Mucosa of stomach (tissue), 1 donor: Measurements from ENCODE around the gene ZGPAT.

Experiments
- H3K27me3 ChIP-seq: one replicate; pipeline ENCODE4 v1.7.0; 2013; ENCODE audit warnings: mild to moderate bottlenecking, low read length; ENCODE audit not compliant: control insufficient read depth, insufficient read depth
- H3K36me3 ChIP-seq: one replicate; pipeline ENCODE4 v1.7.0; 2013; ENCODE audit warnings: low read length; ENCODE audit not compliant: control insufficient read depth, insufficient read depth
- H3K4me1 ChIP-seq: one replicate; pipeline ENCODE4 v1.7.0; 2013; ENCODE audit warnings: mild to moderate bottlenecking, low read length; ENCODE audit not compliant: control insufficient read depth, insufficient read depth
- H3K4me3 ChIP-seq: one replicate; pipeline ENCODE4 v1.7.0; 2013; ENCODE audit warnings: low read length
- H3K9ac ChIP-seq: one replicate; pipeline ENCODE4 v1.7.0; 2013; ENCODE audit warnings: mild to moderate bottlenecking, low read length, moderate library complexity
- H3K9me3 ChIP-seq: one replicate; pipeline ENCODE4 v1.7.0; 2013; ENCODE audit warnings: mild to moderate bottlenecking, low read length, moderate library complexity; ENCODE audit not compliant: control insufficient read depth
- donor health status: Pancreatic carcinoma.

Gene ZGPAT

GRCh38 chr20:63750807-63751470 is 43.1 kb downstream of the ZGPAT start:
- no peaks in the 10 kb centered on the region for H3K9me3 ChIP-seq
- H3K27me3 ChIP-seq = no peaks in the 10 kb centered on the region
- no peaks in the 10 kb centered on the region for H3K4me1 ChIP-seq
- no peaks in the 10 kb centered on the region for H3K36me3 ChIP-seq
- H3K9ac ChIP-seq = no peak overlapping the region
- no peak overlapping the region for H3K4me3 ChIP-seq

- no peaks in the 10 kb centered on the region for H3K36me3 ChIP-seq
- H3K9me3 ChIP-seq = no peaks in the 10 kb centered on the region
- H3K27me3 ChIP-seq = no peaks in the 10 kb centered on the region
- no peaks in the 10 kb centered on the region for H3K4me1 ChIP-seq
- H3K4me3 ChIP-seq = no peak overlapping the region
- no peak overlapping the region for H3K9ac ChIP-seq
Measured at GRCh38 chr20:63751471-63752271, 43.8 kb downstream of the ZGPAT start.

GRCh38 chr20:63752411-63753101 is 44.7 kb downstream of the ZGPAT start:
- H3K4me1 ChIP-seq = no peaks in the 10 kb centered on the region
- no peaks in the 10 kb centered on the region for H3K27me3 ChIP-seq
- no peaks in the 10 kb centered on the region for H3K36me3 ChIP-seq
- no peak overlapping the region for H3K9ac ChIP-seq
- no peak overlapping the region for H3K4me3 ChIP-seq
- no peaks in the 10 kb centered on the region for H3K9me3 ChIP-seq

- no peaks in the 10 kb centered on the region for H3K36me3 ChIP-seq
- no peaks in the 10 kb centered on the region for H3K9me3 ChIP-seq
- H3K4me3 ChIP-seq = no peak overlapping the region
- H3K9ac ChIP-seq = no peak overlapping the region
- no peaks in the 10 kb centered on the region for H3K4me1 ChIP-seq
- no peaks in the 10 kb centered on the region for H3K27me3 ChIP-seq
Measured at GRCh38 chr20:63753381-63753780, 45.5 kb downstream of the ZGPAT start.

GRCh38 chr20:63754008-63754407 is 46.2 kb downstream of the ZGPAT start:
- H3K36me3 ChIP-seq = no peaks in the 10 kb centered on the region
- no peak overlapping the region for H3K4me3 ChIP-seq
- H3K4me1 ChIP-seq = no peaks in the 10 kb centered on the region
- no peaks in the 10 kb centered on the region for H3K27me3 ChIP-seq
- no peaks in the 10 kb centered on the region for H3K9me3 ChIP-seq
- no peak overlapping the region for H3K9ac ChIP-seq

GRCh38 chr20:63755933-63756647 is 48.3 kb downstream of the ZGPAT start:
- Histone ChIP-seq H3K4me1 (no peaks in the 10 kb centered on the region), H3K4me3 (no peak overlapping the region), H3K27me3 (no peaks in the 10 kb centered on the region), H3K9me3 (no peaks in the 10 kb centered on the region), H3K9ac (no peak overlapping the region), H3K36me3 (no peaks in the 10 kb centered on the region)

GRCh38 chr20:63756648-63756991 is 48.8 kb downstream of the ZGPAT start:
- no peaks in the 10 kb centered on the region for H3K36me3 ChIP-seq
- H3K27me3 ChIP-seq = no peaks in the 10 kb centered on the region
- H3K9ac ChIP-seq = no peak overlapping the region
- H3K4me1 ChIP-seq = no peaks in the 10 kb centered on the region
- no peak overlapping the region for H3K4me3 ChIP-seq
- H3K9me3 ChIP-seq = no peaks in the 10 kb centered on the region

- Histone ChIP-seq H3K27me3 (peaks cover 2% of the 10 kb centered on the region), H3K36me3 (no peaks in the 10 kb centered on the region), H3K4me1 (no peaks in the 10 kb centered on the region), H3K9ac (no peak overlapping the region), H3K9me3 (no peaks in the 10 kb centered on the region), H3K4me3 (no peak overlapping the region)
Measured at GRCh38 chr20:63758152-63758551, 50.3 kb downstream of the ZGPAT start.

GRCh38 chr20:63759377-63759901 is 51.6 kb downstream of the ZGPAT start:
- Histone ChIP-seq H3K36me3 (no peaks in the 10 kb centered on the region), H3K9ac (no peak overlapping the region), H3K4me3 (no peak overlapping the region), H3K27me3 (peaks cover 4% of the 10 kb centered on the region), H3K4me1 (no peaks in the 10 kb centered on the region), H3K9me3 (no peaks in the 10 kb centered on the region)

- Histone ChIP-seq H3K4me3 (no peak overlapping the region), H3K36me3 (no peaks in the 10 kb centered on the region), H3K4me1 (no peaks in the 10 kb centered on the region), H3K9me3 (no peaks in the 10 kb centered on the region), H3K27me3 (peaks cover 4% of the 10 kb centered on the region), H3K9ac (no peak overlapping the region)
Measured at GRCh38 chr20:63765082-63765873, 57.4 kb downstream of the ZGPAT start.

GRCh38 chr20:63765902-63766301 is 58.1 kb downstream of the ZGPAT start:
- no peaks in the 10 kb centered on the region for H3K36me3 ChIP-seq
- H3K27me3 ChIP-seq = peaks cover 4% of the 10 kb centered on the region
- H3K9me3 ChIP-seq = no peaks in the 10 kb centered on the region
- no peak overlapping the region for H3K4me3 ChIP-seq
- no peak overlapping the region for H3K9ac ChIP-seq
- H3K4me1 ChIP-seq = no peaks in the 10 kb centered on the region
